ENCODE data around the gene CACNA1E. TPM values are rescaled to one million over a fixed set of nuclear protein-coding genes. Genes with fewer than 3 reads are reported as not detected.

Gene CACNA1E
- total and polyA plus RNA-seq, 2 experiments from 2014 or later = 1.1 to 1.7 TPM

DNA sequence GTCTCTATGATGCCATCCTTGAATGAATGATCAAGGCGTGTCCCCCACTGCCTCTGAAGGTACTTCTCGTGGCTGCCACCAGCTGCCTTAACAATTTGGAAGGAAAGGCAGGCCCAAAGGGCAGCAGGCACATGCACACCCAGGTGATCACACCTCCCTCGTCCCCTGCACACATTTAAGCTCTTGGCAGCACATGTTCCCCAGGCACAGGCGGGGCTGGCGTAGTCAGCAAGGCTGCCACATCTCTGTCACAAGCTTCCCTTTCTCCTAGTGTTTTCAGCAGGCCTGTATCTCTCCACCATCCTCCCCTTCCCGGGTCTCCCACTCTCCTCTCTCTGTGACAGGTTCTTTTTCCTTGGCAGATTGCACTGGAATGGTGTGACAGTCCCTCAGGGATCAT is 111.9 kb downstream of the CACNA1E start:
- DNase-seq (ENCODE audit: low spot score) = no peak
- 84% methylated on average over 6 of the region's 6 CpGs for WGBS (ENCODE audit: low lambda C conversion rate, missing lambda C conversion rate)
- Histone ChIP-seq H3K4me3 (no peak overlapping the region), H3K36me3 (replicated peaks; ENCODE audit: insufficient read depth, low read depth) (no peaks in the 10 kb centered on the region), H3K79me2 (no peaks in the 10 kb centered on the region), H3K27ac (no peak overlapping the region), H3K9me3 (ENCODE audit: low read depth) (no peaks in the 10 kb centered on the region), H3K4me1 (ENCODE audit: insufficient read depth) (peaks cover 8% of the 10 kb centered on the region), H3K4me2 (no peak overlapping the region), H2AFZ (no peak overlapping the region), H4K20me1 (ENCODE audit: insufficient read depth, poor library complexity, severe bottlenecking) (no peaks in the 10 kb centered on the region), H3K27me3 (no peaks in the 10 kb centered on the region), H3K9me2 (replicated peaks; ENCODE audit: insufficient read depth) (no peaks in the 10 kb centered on the region)
- TF ChIP-seq EZH2 (IDR thresholded peaks at IDR 0.05; ENCODE audit: borderline replicate concordance) (no peak), EZH2phosphoT487 (IDR thresholded peaks at IDR 0.05; ENCODE audit: low read depth, severe bottlenecking, unreplicated experiment) (no peak)
- TF ChIP-seq, protein P1, sequence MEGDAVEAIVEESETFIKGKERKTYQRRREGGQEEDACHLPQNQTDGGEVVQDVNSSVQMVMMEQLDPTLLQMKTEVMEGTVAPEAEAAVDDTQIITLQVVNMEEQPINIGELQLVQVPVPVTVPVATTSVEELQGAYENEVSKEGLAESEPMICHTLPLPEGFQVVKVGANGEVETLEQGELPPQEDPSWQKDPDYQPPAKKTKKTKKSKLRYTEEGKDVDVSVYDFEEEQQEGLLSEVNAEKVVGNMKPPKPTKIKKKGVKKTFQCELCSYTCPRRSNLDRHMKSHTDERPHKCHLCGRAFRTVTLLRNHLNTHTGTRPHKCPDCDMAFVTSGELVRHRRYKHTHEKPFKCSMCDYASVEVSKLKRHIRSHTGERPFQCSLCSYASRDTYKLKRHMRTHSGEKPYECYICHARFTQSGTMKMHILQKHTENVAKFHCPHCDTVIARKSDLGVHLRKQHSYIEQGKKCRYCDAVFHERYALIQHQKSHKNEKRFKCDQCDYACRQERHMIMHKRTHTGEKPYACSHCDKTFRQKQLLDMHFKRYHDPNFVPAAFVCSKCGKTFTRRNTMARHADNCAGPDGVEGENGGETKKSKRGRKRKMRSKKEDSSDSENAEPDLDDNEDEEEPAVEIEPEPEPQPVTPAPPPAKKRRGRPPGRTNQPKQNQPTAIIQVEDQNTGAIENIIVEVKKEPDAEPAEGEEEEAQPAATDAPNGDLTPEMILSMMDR (IDR thresholded peaks at IDR 0.05; ENCODE audit: poor library complexity) = no peak

DNA sequence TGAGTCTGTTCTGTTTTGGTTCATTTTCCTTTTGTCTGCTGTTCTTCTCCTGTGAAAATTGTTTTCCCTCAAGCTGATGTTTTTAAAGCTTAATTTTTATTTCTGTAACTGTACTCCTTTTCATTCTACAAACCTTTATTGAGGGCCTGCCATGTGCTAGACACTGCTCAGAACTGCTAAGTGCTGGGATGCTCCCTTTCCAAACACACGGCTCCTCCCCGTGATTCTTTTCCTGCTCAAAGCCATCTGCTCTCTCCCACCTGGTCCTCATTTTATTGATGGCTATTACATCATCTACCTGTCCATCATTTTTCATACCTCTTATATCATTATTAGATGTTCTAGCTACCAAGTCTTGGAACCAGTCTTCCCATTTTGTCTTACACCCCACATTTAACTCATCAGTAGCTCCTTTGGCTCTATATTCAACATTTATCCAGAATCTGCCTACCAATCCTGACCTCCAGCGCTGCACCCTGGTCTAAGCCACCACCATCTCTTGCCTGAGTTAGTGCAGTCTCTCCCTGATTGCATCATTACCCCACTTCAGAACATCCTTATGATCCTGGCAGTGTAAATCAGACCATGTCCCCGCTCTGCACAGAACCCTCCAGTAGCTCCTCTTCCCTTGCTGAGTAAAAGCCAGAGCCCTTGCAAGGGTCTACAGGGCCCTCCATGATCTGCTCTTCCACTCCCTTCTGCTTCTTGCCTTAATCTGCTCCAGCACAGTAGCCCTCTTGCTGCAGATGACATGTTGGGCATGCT is 118.1 kb downstream of the CACNA1E start:
- WGBS (ENCODE audit: low lambda C conversion rate, missing lambda C conversion rate) = 86% methylated on average over 4 of the region's 4 CpGs
- TF ChIP-seq EZH2phosphoT487 (IDR thresholded peaks at IDR 0.05; ENCODE audit: low read depth, severe bottlenecking, unreplicated experiment) (no peak), EZH2 (IDR thresholded peaks at IDR 0.05; ENCODE audit: borderline replicate concordance) (no peak)
- TF ChIP-seq, protein P1 (IDR thresholded peaks at IDR 0.05; ENCODE audit: poor library complexity) = no peak
- DNase-seq (ENCODE audit: low spot score) = no peak
- Histone ChIP-seq H3K27ac (no peak overlapping the region), H3K4me1 (ENCODE audit: insufficient read depth) (no peaks in the 10 kb centered on the region), H3K9me2 (replicated peaks; ENCODE audit: insufficient read depth) (no peaks in the 10 kb centered on the region), H3K4me2 (no peak overlapping the region), H4K20me1 (ENCODE audit: insufficient read depth, poor library complexity, severe bottlenecking) (no peaks in the 10 kb centered on the region), H3K9me3 (ENCODE audit: low read depth) (no peaks in the 10 kb centered on the region), H2AFZ (no peak overlapping the region), H3K36me3 (replicated peaks; ENCODE audit: insufficient read depth, low read depth) (no peaks in the 10 kb centered on the region), H3K27me3 (no peaks in the 10 kb centered on the region), H3K4me3 (no peak overlapping the region), H3K79me2 (no peaks in the 10 kb centered on the region)

DNA sequence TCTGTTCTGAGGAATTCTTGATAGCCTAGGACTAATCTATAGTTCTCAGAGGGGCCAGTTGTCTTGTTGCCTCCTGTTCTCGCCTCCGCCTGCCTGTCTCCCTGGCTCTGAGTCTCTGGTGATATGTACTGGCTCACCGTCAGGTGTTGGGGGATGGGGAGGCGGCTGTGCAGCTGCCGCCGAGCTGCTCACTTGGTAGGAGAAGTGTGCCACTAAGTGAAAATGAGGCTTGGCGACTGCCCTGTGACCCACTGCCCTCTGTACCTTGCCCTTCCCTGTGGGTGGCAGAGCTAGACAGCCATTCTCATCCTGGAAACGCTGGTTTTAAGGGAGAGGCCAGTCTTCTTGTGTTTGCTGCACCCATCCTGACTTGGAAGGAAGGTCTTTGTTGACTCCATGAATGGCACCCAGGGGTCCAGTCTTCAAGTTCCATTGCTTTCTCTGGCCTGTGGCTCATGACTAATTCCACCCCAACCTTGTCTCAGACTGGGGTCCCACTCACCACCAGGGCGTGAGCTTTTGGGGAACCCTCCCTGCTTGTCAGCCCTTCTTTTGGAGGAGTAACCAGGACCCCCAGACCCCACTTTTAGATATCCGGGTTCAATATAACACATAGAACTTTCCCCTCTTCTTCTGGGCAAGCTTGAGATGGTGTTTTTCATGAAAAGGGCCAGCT is 120.6 kb downstream of the CACNA1E start:
- DNase-seq (ENCODE audit: low spot score) = no peak
- no peaks in the 10 kb centered on the region for H3K9me3 ChIP-seq (ENCODE audit: low read depth)

More for the DNA sequence above, 120.6 kb downstream of the CACNA1E start:
- Histone ChIP-seq H3K27me3 (no peaks in the 10 kb centered on the region), H3K4me2 (no peak overlapping the region), H3K9me2 (replicated peaks; ENCODE audit: insufficient read depth) (no peaks in the 10 kb centered on the region), H3K79me2 (no peaks in the 10 kb centered on the region), H3K4me3 (no peak overlapping the region), H4K20me1 (ENCODE audit: insufficient read depth, poor library complexity, severe bottlenecking) (no peaks in the 10 kb centered on the region), H3K36me3 (replicated peaks; ENCODE audit: insufficient read depth, low read depth) (no peaks in the 10 kb centered on the region), H3K27ac (no peak overlapping the region), H2AFZ (no peak overlapping the region), H3K4me1 (ENCODE audit: insufficient read depth) (no peaks in the 10 kb centered on the region)
- TF ChIP-seq, protein P1 (IDR thresholded peaks at IDR 0.05; ENCODE audit: poor library complexity) = no peak
- TF ChIP-seq EZH2 (IDR thresholded peaks at IDR 0.05; ENCODE audit: borderline replicate concordance) (no peak), EZH2phosphoT487 (IDR thresholded peaks at IDR 0.05; ENCODE audit: low read depth, severe bottlenecking, unreplicated experiment) (no peak)
- 87% methylated on average over 10 of the region's 10 CpGs for WGBS (ENCODE audit: low lambda C conversion rate, missing lambda C conversion rate)

All from hepatocyte (in vitro differentiated cells).